Uterus (tissue), 4 donors: ENCODE results near the gene LRP1B. TPM values are rescaled to one million over a fixed set of nuclear protein-coding genes. Genes with fewer than 3 reads are reported as not detected.

Experiments used
- DNase-seq, 2 donors: peaks; one replicate each; pipeline ENCODE4 v3.0.0-alpha.2; 2019 to 2020
- H3K27ac ChIP-seq, 2 donors: fragments of 200-600 bp; sonication (generic); 1 replicate in 1 of 2; 2 replicates in 1 of 2; pipeline ENCODE4 v1.5.1; 2016 to 2018
- H3K27me3 ChIP-seq, 2 donors: fragments of 200-600 bp; sonication (generic); one replicate each; pipeline ENCODE4 v1.5.1; 2018 to 2019; ENCODE audit warnings: control low read depth in 1 of 2
- H3K36me3 ChIP-seq, 2 donors: fragments of 200-600 bp; sonication (generic); one replicate each; pipeline ENCODE4 v1.5.1; 2019; ENCODE audit warnings: control low read depth in 1 of 2
- H3K4me1 ChIP-seq, 2 donors: fragments of 200-600 bp; sonication (generic); one replicate each; pipeline ENCODE4 v1.5.1; 2018 to 2019; ENCODE audit warnings: control low read depth in 1 of 2
- H3K4me3 ChIP-seq, 2 donors: fragments of 200-600 bp; sonication (generic); 1 replicate in 1 of 2; 2 replicates in 1 of 2; pipeline ENCODE4 v1.5.1; 2018 to 2019; ENCODE audit warnings: mild to moderate bottlenecking in 1 of 2
- H3K9me3 ChIP-seq, 2 donors: fragments of 200-600 bp; sonication (generic); one replicate each; pipeline ENCODE4 v1.5.1; 2019; ENCODE audit warnings: control low read depth in 1 of 2
- CTCF ChIP-seq, 4 experiments: fragments of 200-600 bp in 2 of 4; fragments of 450-650 bp in 2 of 4; sonication (generic) in 2 of 4; IDR thresholded peaks; one replicate each; pipeline ENCODE4 v1.5.1; 2016 to 2019; ENCODE audit warnings: antibody characterized with exemption in 4 of 4, mild to moderate bottlenecking in 2 of 4, moderate library complexity in 1 of 4
- POLR2A ChIP-seq, 2 donors: fragments of 450-650 bp; IDR thresholded peaks; one replicate each; pipeline ENCODE4 v1.6.1; 2016; ENCODE audit warnings: antibody characterized with exemption in 2 of 2, mild to moderate bottlenecking in 1 of 2, moderate library complexity in 1 of 2
- intact Hi-C: fragments of 100-400 bp; cut with DNase I; formaldehyde crosslinking; loops from one replicate; pipeline ENCODE4 v1.15.1; 2023; ENCODE audit warnings: low total_unique reads
- microRNA-seq: library from miRNA; unstranded; fragments of <30 nt; microRNA quantifications from one replicate; pipeline ENCODE4, GENCODE V29; 2016; ENCODE audit warnings: borderline microRNAs expressed, borderline replicate concordance
- small RNA-seq: library from RNA; depleted of rRNA; stranded (forward); fragments of <200 nt; gene quantifications from one replicate; pipeline ENCODE3, GENCODE V24; 2016
- total RNA-seq, 4 donors: library from RNA; depleted of rRNA in 3 of 4; stranded (reverse); fragments of >200 nt in 3 of 4; gene quantifications; one replicate each; pipeline versions ENCODE4 v1.1.0 to v1.2.4, GENCODE V29; 2014 to 2023
- donor health status: DM: yes; HTN: yes; CAD: no.

LRP1B gene
- total RNA-seq, 4 donors from 2014 or later = 0.29 to 7.3 (median 0.79) TPM; not detected in 1

GRCh38 chr2:140199312-140199711 is 1931.5 kb downstream of the LRP1B start:
- DNase-seq = no peak
- Histone ChIP-seq H3K27me3 (no peaks in the 10 kb centered on the region), H3K36me3 (no peaks in the 10 kb centered on the region), H3K4me1 (no peaks in the 10 kb centered on the region), H3K9me3 (no peaks in the 10 kb centered on the region), H3K4me3 (no peak overlapping the region), H3K27ac (no peak overlapping the region)
- intact Hi-C loops = no loop called here
- no peak for TF ChIP-seq CTCF (IDR thresholded peaks at IDR 0.05)
- TF ChIP-seq POLR2A (IDR thresholded peaks at IDR 0.05) = no peak

- Histone ChIP-seq H3K4me3 (no peak overlapping the region), H3K27ac (no peak overlapping the region), H3K4me1 (no peaks in the 10 kb centered on the region), H3K36me3 (no peaks in the 10 kb centered on the region), H3K9me3 (no peaks in the 10 kb centered on the region), H3K27me3 (no peaks in the 10 kb centered on the region)
- no peak for TF ChIP-seq CTCF (IDR thresholded peaks at IDR 0.05)
- no peak for TF ChIP-seq POLR2A (IDR thresholded peaks at IDR 0.05)
- no peak for DNase-seq
- intact Hi-C loops = no loop called here
Observed at GRCh38 chr2:140187086-140187485, 1943.7 kb downstream of the LRP1B start.

GRCh38 chr2:140186313-140186712 is 1944.5 kb downstream of the LRP1B start:
- TF ChIP-seq POLR2A (IDR thresholded peaks at IDR 0.05) (no peak), CTCF (IDR thresholded peaks at IDR 0.05) (no peak)
- Histone ChIP-seq H3K27me3 (no peaks in the 10 kb centered on the region), H3K4me3 (no peak overlapping the region), H3K4me1 (no peaks in the 10 kb centered on the region), H3K27ac (no peak overlapping the region), H3K9me3 (no peaks in the 10 kb centered on the region), H3K36me3 (no peaks in the 10 kb centered on the region)
- intact Hi-C loops = no loop called here
- no peak for DNase-seq

- H3K4me1 ChIP-seq = no peaks in the 10 kb centered on the region
- no peaks in the 10 kb centered on the region for H3K9me3 ChIP-seq
- TF ChIP-seq CTCF (IDR thresholded peaks at IDR 0.05) = no peak
- no peak for TF ChIP-seq POLR2A (IDR thresholded peaks at IDR 0.05)
- no peak for DNase-seq
- H3K27ac ChIP-seq = no peak overlapping the region
- no peaks in the 10 kb centered on the region for H3K36me3 ChIP-seq
- H3K27me3 ChIP-seq = no peaks in the 10 kb centered on the region
- intact Hi-C loops = no loop called here
- no peak overlapping the region for H3K4me3 ChIP-seq
Observed at GRCh38 chr2:140185076-140185475, 1945.7 kb downstream of the LRP1B start.

- no peaks in the 10 kb centered on the region for H3K27me3 ChIP-seq
- H3K4me3 ChIP-seq = no peak overlapping the region
- H3K9me3 ChIP-seq = no peaks in the 10 kb centered on the region
- no peak overlapping the region for H3K27ac ChIP-seq
- intact Hi-C loops = no loop called here
- no peak for DNase-seq
- no peaks in the 10 kb centered on the region for H3K36me3 ChIP-seq
- no peaks in the 10 kb centered on the region for H3K4me1 ChIP-seq
- no peak for TF ChIP-seq POLR2A (IDR thresholded peaks at IDR 0.05)
- TF ChIP-seq CTCF (IDR thresholded peaks at IDR 0.05) = no peak
Observed at GRCh38 chr2:140183056-140183765, 1947.6 kb downstream of the LRP1B start.

Small RNA genes within 50 kb of the gene (microRNA-seq; reads per million reads assigned to microRNA genes)
- gene MIR7157 = not detected

Small RNA genes within 50 kb of the gene (small RNA-seq; reads per million reads assigned to genes)
- gene AC068287.1 (not detected), gene MTCO1P44 (not detected), gene RF00019 (not detected), gene RF02271 (not detected), gene RNU6-904P (not detected)
